GM12873 (cell line): Measurements from ENCODE around the gene SUCNR1.

Source experiments
- CTCF ChIP-seq: IDR thresholded peaks from 2 replicates; pipeline ENCODE4 v1.5.1; 2012; ENCODE audit warnings: low read depth, mild to moderate bottlenecking, moderate library complexity, low read length, control low read depth; ENCODE audit not compliant: insufficient read depth; ENCODE audit errors: missing control alignments

SUCNR1 gene

GRCh38 chr3:151877269-151877668 lies 3.8 kb downstream of the SUCNR1 start:
- TF ChIP-seq CTCF = no peak

- no peak for TF ChIP-seq CTCF
Measured at GRCh38 chr3:151878465-151878864, 5.0 kb downstream of the SUCNR1 start.

GRCh38 chr3:151879037-151879436 lies 5.6 kb downstream of the SUCNR1 start:
- no peak for TF ChIP-seq CTCF

- TF ChIP-seq CTCF = no peak
Measured at GRCh38 chr3:151879679-151880415, 6.4 kb downstream of the SUCNR1 start.

- TF ChIP-seq CTCF = no peak
Measured at GRCh38 chr3:151880416-151880690, 6.9 kb downstream of the SUCNR1 start.

GRCh38 chr3:151881137-151881536 lies 7.7 kb downstream of the SUCNR1 start:
- TF ChIP-seq CTCF = no peak

GRCh38 chr3:151890721-151891141 lies 17.3 kb downstream of the SUCNR1 start:
- TF ChIP-seq CTCF = no peak
